SK-N-SH treated with all-trans-retinoic acid at 6 μM for 48 hours (cell line): ENCODE results near the gene FABP3.
"Not testable (repeated sequence)": the region's sequence is repeated elsewhere in the genome, so short reads cannot be mapped to it uniquely, and the experiment has no call there.

Source experiments
- ATAC-seq: fragments of 200-7000 bp; cut with Tn5 transposase; 3 replicates; pipeline ENCODE4 v1.9.1; 2020; ENCODE audit warnings: mild to moderate bottlenecking, moderate library complexity
- ARNTL ChIP-seq: fragments of 450-650 bp; formaldehyde crosslinking; IDR thresholded peaks from 2 replicates; pipeline ENCODE4 v1.5.0; 2020; ENCODE audit warnings: low read depth, mild to moderate bottlenecking, moderate library complexity, borderline replicate concordance
- CREB5 ChIP-seq: fragments of 250-450 bp; sonication (Bioruptor Pico); IDR thresholded peaks from 2 replicates; pipeline ENCODE4 v1.5.1; 2020; ENCODE audit warnings: low read depth, mild to moderate bottlenecking, moderate library complexity
- CSDC2 ChIP-seq: fragments of 250-450 bp; sonication (Bioruptor Pico); IDR thresholded peaks from 2 replicates; pipeline ENCODE4 v1.5.0; 2020; ENCODE audit warnings: mild to moderate bottlenecking, moderate library complexity
- CSRNP3 ChIP-seq: fragments of 250-450 bp; sonication (Bioruptor Pico); IDR thresholded peaks from 2 replicates; pipeline ENCODE4 v1.5.1; 2021; ENCODE audit warnings: mild to moderate bottlenecking, moderate library complexity
- ESRRG ChIP-seq: fragments of 250-450 bp; sonication (Bioruptor Pico); IDR thresholded peaks from 2 replicates; pipeline ENCODE4 v1.6.1; 2021; ENCODE audit warnings: mild to moderate bottlenecking
- ISL1 ChIP-seq: fragments of 250-450 bp; sonication (Bioruptor Pico); IDR thresholded peaks from 2 replicates; pipeline ENCODE4 v2.1.2; 2022; ENCODE audit warnings: mild to moderate bottlenecking, moderate library complexity
- OSR1 ChIP-seq: fragments of 250-450 bp; sonication (Bioruptor Pico); IDR thresholded peaks from 2 replicates; pipeline ENCODE4 v1.8.0; 2022; ENCODE audit warnings: moderate library complexity, mild to moderate bottlenecking, inconsistent platforms
- PPARA ChIP-seq: fragments of 250-450 bp; sonication (Bioruptor Pico); IDR thresholded peaks from 2 replicates; pipeline ENCODE4 v1.5.0; 2020; ENCODE audit warnings: mild to moderate bottlenecking, borderline replicate concordance
- RARB ChIP-seq: fragments of 250-450 bp; sonication (Bioruptor Pico); IDR thresholded peaks from 2 replicates; pipeline ENCODE4 v1.8.0; 2021; ENCODE audit warnings: mild to moderate bottlenecking, moderate library complexity
- SNAI2 ChIP-seq: fragments of 250-450 bp; sonication (Bioruptor Pico); IDR thresholded peaks from 2 replicates; pipeline ENCODE4 v1.5.0; 2020; ENCODE audit warnings: mild to moderate bottlenecking, moderate library complexity
- TCF4 ChIP-seq: fragments of 250-450 bp; sonication (Bioruptor Pico); IDR thresholded peaks from 2 replicates; pipeline ENCODE4 v1.8.0; 2021; ENCODE audit warnings: mild to moderate bottlenecking, moderate library complexity, borderline replicate concordance
- TOX ChIP-seq: fragments of 250-450 bp; sonication (Bioruptor Pico); IDR thresholded peaks from 2 replicates; pipeline ENCODE4 v1.8.0; 2021; ENCODE audit warnings: mild to moderate bottlenecking, moderate library complexity, borderline replicate concordance
- ZC3H10 ChIP-seq: fragments of 250-450 bp; sonication (Bioruptor Pico); IDR thresholded peaks from 2 replicates; pipeline ENCODE4 v1.5.1; 2021; ENCODE audit warnings: mild to moderate bottlenecking, moderate library complexity
- ZFP3 ChIP-seq: fragments of 250-450 bp; sonication (Bioruptor Pico); IDR thresholded peaks from 2 replicates; pipeline ENCODE4 v1.5.0; 2020; ENCODE audit warnings: mild to moderate bottlenecking, moderate library complexity
- ZFP30 ChIP-seq: fragments of 450-650 bp; formaldehyde crosslinking; IDR thresholded peaks from 2 replicates; pipeline ENCODE4 v1.5.0; 2022; ENCODE audit warnings: mild to moderate bottlenecking, moderate library complexity
- ZNF565 ChIP-seq: fragments of 450-650 bp; formaldehyde crosslinking; conservative IDR thresholded peaks from 2 replicates; pipeline ENCODE4 v1.5.0; 2020; ENCODE audit warnings: low read depth, mild to moderate bottlenecking, moderate library complexity
- ZNF70 ChIP-seq: fragments of 450-650 bp; formaldehyde crosslinking; IDR thresholded peaks from 2 replicates; pipeline ENCODE4 v1.5.0; 2020; ENCODE audit warnings: mild to moderate bottlenecking, moderate library complexity
- ZNF8 ChIP-seq: fragments of 450-650 bp; formaldehyde crosslinking; IDR thresholded peaks from 2 replicates; pipeline ENCODE4 v1.5.0; 2020; ENCODE audit warnings: mild to moderate bottlenecking, moderate library complexity
- TF ChIP-seq, protein P1 (sequence below): fragments of 250-450 bp; sonication (Bioruptor Pico); IDR thresholded peaks from 2 replicates; pipeline ENCODE4 v1.8.0; 2021; ENCODE audit warnings: low read depth, mild to moderate bottlenecking, moderate library complexity, borderline replicate concordance
- TF ChIP-seq, protein P2 (sequence below): fragments of 250-450 bp; sonication (Bioruptor Pico); IDR thresholded peaks from 2 replicates; pipeline ENCODE4 v1.5.0; 2020; ENCODE audit warnings: mild to moderate bottlenecking, moderate library complexity

The FABP3 gene

DNA sequence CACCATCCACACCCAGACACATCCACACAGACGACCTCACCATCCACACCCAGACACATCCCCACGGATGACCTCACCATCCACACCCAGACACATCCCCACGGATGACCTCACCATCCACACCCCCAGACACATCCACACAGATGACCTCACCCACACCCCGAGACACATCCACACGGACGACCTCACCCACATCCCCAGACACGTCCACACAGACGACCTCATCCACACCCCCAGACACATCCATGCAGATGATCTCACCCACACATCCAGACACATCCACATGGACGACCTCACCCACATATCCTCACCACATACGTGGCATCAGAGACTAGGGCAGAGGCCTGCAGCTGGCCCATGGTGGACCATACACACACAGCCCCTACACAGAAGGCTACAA, 14.7 kb upstream of the FABP3 start:
- TF ChIP-seq OSR1 (CRISPR knock-in tag) (no peak), SNAI2 (CRISPR knock-in tag) (no peak), CSDC2 (CRISPR knock-in tag) (no peak), RARB (CRISPR knock-in tag) (no peak), TOX (no peak), ZNF565 (CRISPR knock-in tag) (no peak), ZNF8 (CRISPR knock-in tag) (no peak), PPARA (CRISPR knock-in tag) (no peak), ZFP30 (CRISPR knock-in tag) (no peak), ZNF70 (CRISPR knock-in tag) (no peak), CREB5 (CRISPR knock-in tag) (no peak), ZC3H10 (CRISPR knock-in tag) (no peak), ZFP3 (no peak), ARNTL (CRISPR knock-in tag) (no peak)
- TF ChIP-seq, protein P1, sequence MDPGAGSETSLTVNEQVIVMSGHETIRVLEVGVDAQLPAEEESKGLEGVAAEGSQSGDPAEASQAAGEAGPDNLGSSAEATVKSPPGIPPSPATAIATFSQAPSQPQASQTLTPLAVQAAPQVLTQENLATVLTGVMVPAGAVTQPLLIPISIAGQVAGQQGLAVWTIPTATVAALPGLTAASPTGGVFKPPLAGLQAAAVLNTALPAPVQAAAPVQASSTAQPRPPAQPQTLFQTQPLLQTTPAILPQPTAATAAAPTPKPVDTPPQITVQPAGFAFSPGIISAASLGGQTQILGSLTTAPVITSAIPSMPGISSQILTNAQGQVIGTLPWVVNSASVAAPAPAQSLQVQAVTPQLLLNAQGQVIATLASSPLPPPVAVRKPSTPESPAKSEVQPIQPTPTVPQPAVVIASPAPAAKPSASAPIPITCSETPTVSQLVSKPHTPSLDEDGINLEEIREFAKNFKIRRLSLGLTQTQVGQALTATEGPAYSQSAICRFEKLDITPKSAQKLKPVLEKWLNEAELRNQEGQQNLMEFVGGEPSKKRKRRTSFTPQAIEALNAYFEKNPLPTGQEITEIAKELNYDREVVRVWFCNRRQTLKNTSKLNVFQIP (CRISPR knock-in tag), result no peak
- TF ChIP-seq, all 23 proteins: peak for 0
- no peak for ATAC-seq

GRCh38 chr1:31386576-31387243, 13.8 kb upstream of the FABP3 start:
- not testable (repeated sequence) for ATAC-seq

GRCh38 chr1:31383967-31384366, 11.1 kb upstream of the FABP3 start:
- no peak for TF ChIP-seq SNAI2 (CRISPR knock-in tag)
- no peak for TF ChIP-seq ESRRG (CRISPR knock-in tag)
- TF ChIP-seq ZFP3, result no peak
- TF ChIP-seq RARB (CRISPR knock-in tag), result no peak
- TF ChIP-seq ISL1 (CRISPR knock-in tag), result no peak
- no peak for TF ChIP-seq ZC3H10 (CRISPR knock-in tag)
- TF ChIP-seq CSRNP3, result no peak
- TF ChIP-seq, protein P2, sequence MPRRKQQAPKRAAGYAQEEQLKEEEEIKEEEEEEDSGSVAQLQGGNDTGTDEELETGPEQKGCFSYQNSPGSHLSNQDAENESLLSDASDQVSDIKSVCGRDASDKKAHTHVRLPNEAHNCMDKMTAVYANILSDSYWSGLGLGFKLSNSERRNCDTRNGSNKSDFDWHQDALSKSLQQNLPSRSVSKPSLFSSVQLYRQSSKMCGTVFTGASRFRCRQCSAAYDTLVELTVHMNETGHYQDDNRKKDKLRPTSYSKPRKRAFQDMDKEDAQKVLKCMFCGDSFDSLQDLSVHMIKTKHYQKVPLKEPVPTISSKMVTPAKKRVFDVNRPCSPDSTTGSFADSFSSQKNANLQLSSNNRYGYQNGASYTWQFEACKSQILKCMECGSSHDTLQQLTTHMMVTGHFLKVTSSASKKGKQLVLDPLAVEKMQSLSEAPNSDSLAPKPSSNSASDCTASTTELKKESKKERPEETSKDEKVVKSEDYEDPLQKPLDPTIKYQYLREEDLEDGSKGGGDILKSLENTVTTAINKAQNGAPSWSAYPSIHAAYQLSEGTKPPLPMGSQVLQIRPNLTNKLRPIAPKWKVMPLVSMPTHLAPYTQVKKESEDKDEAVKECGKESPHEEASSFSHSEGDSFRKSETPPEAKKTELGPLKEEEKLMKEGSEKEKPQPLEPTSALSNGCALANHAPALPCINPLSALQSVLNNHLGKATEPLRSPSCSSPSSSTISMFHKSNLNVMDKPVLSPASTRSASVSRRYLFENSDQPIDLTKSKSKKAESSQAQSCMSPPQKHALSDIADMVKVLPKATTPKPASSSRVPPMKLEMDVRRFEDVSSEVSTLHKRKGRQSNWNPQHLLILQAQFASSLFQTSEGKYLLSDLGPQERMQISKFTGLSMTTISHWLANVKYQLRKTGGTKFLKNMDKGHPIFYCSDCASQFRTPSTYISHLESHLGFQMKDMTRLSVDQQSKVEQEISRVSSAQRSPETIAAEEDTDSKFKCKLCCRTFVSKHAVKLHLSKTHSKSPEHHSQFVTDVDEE (CRISPR knock-in tag), result no peak
- TF ChIP-seq, protein P1 (CRISPR knock-in tag), result no peak
- no peak for TF ChIP-seq TCF4 (CRISPR knock-in tag)
- TF ChIP-seq TOX, result no peak
- no peak for ATAC-seq
